IgD-negative memory B cell (primary cell): ENCODE results near the gene FOXL3. TPM values are rescaled to one million over a fixed set of nuclear protein-coding genes. Genes with fewer than 3 reads are reported as not detected.

Experiments
- H3K27ac Mint-ChIP-seq, 3 donors: one replicate each; pipeline ENCODE4 v1.8.0; 2020 to 2022; ENCODE audit warnings: mild to moderate bottlenecking in 3 of 3, mixed read lengths in 3 of 3, moderate library complexity in 1 of 3
- H3K27me3 Mint-ChIP-seq: one replicate; pipeline ENCODE4 v1.8.0; 2021; ENCODE audit warnings: mixed read lengths
- H3K36me3 Mint-ChIP-seq: one replicate; pipeline ENCODE4 v1.8.0; 2020; ENCODE audit warnings: mild to moderate bottlenecking, mixed read lengths
- H3K4me1 Mint-ChIP-seq, 3 donors: one replicate each; pipeline ENCODE4 v1.8.0; 2020 to 2022; ENCODE audit warnings: mixed read lengths in 3 of 3, mild to moderate bottlenecking in 1 of 3
- H3K4me3 Mint-ChIP-seq, 4 donors: one replicate each; pipeline ENCODE4 v1.8.0; 2020 to 2022; ENCODE audit warnings: mild to moderate bottlenecking in 4 of 4, mixed read lengths in 4 of 4, moderate library complexity in 3 of 4
- H3K9me3 Mint-ChIP-seq, 3 donors: one replicate each; pipeline ENCODE4 v1.8.0; 2020 to 2021; ENCODE audit warnings: mixed read lengths in 3 of 3, mild to moderate bottlenecking in 1 of 3
- polyA plus RNA-seq: library from polyadenylated mRNA; unstranded; fragments of 300-500 nt; fragmentation: Illumina TruSeq; gene quantifications from one replicate; pipeline ENCODE4 v1.2.3, GENCODE V29; 2021

FOXL3 gene
- polyA plus RNA-seq, 1 donor from 2014 or later: not detected

DNA sequence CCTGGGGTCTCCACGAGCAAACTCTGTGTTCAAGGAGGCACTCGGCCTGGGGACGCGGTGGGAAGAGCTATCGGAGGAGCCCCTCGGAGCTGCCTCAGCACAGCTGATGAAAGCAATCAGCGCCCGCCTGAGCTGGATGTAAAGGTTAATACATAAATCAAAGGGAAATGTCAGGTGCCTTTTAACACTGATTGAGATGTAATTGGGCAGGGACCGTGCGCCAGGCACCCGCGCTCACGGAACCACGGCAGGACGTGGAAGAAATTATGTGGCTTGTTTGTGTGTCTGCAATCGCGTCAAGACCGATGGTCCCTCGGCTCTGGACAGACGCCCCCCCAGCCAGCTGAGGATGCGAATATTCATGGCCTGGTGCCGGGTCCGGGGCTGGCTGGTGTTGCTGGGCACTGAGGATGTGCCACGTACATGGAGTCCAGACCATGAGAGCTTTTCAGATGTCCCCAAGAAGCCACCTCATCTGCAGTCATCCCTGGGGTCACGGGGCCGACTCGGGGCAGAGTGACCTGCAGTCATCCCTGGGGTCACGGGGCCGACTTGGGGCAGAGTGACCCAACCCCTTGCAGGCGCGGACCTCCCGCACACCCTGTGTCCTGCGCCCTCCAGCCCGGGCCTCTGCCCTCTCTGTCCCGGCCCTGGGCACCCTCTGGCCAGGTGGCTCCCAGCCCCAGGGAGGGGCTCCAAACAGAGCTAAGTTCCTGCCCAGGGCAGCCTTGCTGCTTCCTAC, 15.6 kb downstream of the FOXL3 start:
- Mint-ChIP-seq H3K27me3 (peaks cover 1% of the 10 kb centered on the region), H3K9me3 (peaks cover 4 to 12% (median 6%) of the 10 kb centered on the region in 3 donors), H3K27ac (no peak overlapping the region), H3K4me3 (no peak overlapping the region), H3K4me1 (peaks cover 0 to 2% (median 0%) of the 10 kb centered on the region in 3 donors), H3K36me3 (no peaks in the 10 kb centered on the region)

DNA sequence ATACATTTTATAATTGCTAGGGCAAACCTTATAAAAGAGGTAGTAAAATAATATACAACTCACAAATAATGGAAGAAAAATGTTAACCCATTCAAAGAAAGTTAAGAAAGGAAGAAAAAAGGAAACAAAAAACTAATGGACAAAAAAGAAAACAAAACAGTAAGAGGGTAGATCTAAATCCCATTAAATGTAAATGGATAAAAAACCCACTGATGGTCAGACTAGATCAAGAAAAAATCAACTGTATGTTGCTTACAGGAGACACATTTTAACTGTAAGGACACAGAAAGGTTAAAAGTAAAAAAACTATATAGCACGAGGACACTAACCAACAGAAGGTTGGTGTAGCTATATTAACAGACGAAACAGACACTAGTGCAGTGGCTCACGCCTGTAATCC, 18.0 kb downstream of the FOXL3 start:
- Mint-ChIP-seq H3K27ac (no peak overlapping the region), H3K36me3 (no peaks in the 10 kb centered on the region), H3K27me3 (peaks cover 1% of the 10 kb centered on the region), H3K4me1 (peaks cover 0 to 2% (median 0%) of the 10 kb centered on the region in 3 donors), H3K9me3 (peaks cover 4 to 12% (median 6%) of the 10 kb centered on the region in 3 donors), H3K4me3 (no peak overlapping the region)

DNA sequence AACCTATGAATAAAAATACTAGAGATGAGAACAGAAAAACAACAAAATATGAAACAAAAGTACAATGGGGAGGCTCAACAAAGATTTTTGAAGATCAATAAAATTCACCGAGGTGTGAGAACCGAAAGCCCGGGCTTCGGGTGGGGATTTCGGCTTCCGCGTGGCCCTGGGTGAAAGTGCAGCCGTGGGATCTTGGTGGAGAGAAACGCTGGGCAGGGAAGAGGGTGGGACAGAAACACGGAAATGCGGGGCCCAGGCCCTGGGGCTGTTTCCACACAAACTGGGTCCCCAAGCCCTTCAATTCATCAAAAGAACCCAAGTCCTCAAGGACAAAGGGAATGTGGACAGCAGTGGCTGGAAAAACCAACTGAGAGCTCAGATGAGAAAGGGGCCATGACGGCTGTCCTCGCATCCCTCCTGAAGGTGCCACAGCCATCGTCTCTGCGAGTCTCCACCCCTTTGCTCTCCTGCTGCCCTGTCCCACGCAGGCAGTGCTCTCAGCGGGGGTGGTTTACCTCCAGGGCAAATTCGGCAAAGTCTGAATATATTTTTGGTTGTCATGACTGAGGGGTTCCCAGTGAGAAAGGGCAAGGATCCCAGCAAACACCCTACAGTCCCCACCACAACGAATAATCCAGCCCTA, 19.7 kb downstream of the FOXL3 start:
- Mint-ChIP-seq H3K9me3 (peaks cover 4 to 10% (median 5%) of the 10 kb centered on the region in 3 donors), H3K27ac (no peak overlapping the region), H3K36me3 (no peaks in the 10 kb centered on the region), H3K27me3 (no peaks in the 10 kb centered on the region), H3K4me1 (no peaks in the 10 kb centered on the region), H3K4me3 (no peak overlapping the region)

DNA sequence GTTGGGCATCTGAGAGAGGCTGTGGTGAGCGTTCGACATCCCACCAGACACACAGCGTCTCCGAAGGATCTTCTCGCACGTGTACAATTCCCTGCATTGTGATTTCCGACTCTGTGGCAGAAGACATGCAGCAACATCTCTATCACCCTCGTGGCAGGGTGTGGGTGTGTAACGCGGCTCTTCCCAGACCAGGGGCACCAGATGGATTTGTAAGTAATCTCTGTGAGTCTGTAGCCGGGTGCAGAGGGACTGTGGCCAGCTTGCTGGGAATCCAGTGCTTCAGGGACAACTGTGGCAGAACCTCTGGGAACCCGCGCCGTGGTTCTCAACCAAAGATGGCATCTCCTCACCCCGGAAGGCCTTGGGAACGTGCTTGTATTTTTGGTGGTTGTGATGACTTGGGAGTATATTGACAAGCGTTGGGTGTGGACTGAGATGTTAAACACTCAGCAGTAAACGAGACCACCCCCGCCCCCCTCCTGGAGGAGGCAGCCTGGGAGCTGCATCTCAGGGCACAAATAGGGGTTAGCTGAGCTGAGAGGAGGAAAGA, 21.2 kb downstream of the FOXL3 start:
- Mint-ChIP-seq H3K36me3 (no peaks in the 10 kb centered on the region), H3K27me3 (peaks cover 3% of the 10 kb centered on the region), H3K27ac (no peak overlapping the region), H3K4me3 (no peak overlapping the region), H3K4me1 (no peaks in the 10 kb centered on the region), H3K9me3 (peaks cover 7 to 15% (median 8%) of the 10 kb centered on the region in 3 donors)

DNA sequence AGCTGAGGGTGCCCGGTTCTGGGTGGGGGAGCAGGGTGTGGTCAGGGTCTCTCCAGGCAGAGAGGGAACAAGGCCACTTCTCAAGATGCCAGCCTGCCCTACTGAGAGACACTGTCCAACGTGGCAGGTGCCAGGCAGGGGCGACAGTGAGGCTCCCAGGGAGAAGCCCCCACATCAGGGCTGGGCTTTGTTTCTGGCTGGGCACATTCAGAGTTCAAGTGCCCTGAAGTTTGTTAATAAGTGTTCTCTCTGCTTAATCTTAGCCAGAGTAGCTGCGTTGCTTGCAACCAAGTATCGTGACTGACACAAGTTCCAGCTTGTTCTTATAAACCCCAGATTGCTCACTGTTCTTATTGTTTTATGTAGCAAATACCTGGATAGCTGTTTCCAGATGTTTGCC, 21.8 kb downstream of the FOXL3 start:
- peaks cover 7 to 15% (median 8%) of the 10 kb centered on the region in 3 donors for H3K9me3 Mint-ChIP-seq
- H3K27ac Mint-ChIP-seq: no peak overlapping the region
- H3K36me3 Mint-ChIP-seq: no peaks in the 10 kb centered on the region
- no peaks in the 10 kb centered on the region for H3K4me1 Mint-ChIP-seq
- H3K27me3 Mint-ChIP-seq: peaks cover 3% of the 10 kb centered on the region
- no peak overlapping the region for H3K4me3 Mint-ChIP-seq

DNA sequence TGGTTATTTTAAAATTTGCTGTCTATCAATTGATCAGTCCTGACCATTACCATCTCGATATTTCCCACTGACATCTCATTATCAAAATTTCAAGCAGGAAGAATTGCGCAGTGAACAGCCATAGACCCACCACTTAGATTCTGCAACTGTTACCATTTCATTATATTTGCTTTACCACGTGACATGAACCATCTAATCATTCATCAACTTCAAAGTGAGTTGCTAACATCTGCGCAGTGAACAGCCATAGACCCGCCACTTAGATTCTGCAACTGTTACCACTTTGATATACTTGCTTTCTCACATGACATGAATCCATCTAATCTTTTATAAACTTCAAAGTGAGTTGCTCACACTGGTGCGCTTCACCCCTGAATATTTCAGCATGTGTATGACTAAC, 22.5 kb downstream of the FOXL3 start:
- no peaks in the 10 kb centered on the region for H3K4me1 Mint-ChIP-seq
- no peaks in the 10 kb centered on the region for H3K36me3 Mint-ChIP-seq
- H3K4me3 Mint-ChIP-seq: no peak overlapping the region
- H3K9me3 Mint-ChIP-seq: peaks cover 5 to 15% (median 8%) of the 10 kb centered on the region in 3 donors
- H3K27me3 Mint-ChIP-seq: peaks cover 3% of the 10 kb centered on the region
- no peak overlapping the region for H3K27ac Mint-ChIP-seq

DNA sequence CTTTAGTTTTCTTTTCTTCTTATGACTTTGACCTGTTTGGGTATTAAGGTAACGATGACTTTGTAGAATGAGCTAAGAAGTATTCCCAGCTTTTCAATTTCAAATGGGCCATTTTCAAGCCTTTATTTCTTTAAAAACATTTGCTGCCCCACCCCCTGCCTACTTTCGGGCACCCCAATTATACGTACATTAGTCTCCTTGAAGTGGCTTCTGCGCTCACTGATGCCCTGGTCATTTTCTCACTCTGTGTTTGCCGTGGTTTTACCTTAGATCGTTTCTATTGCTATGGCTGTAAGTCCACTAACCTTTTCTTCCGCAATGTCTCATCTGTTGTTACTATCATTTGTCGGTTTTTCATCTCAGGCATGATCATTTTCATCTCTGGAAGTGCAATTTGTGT, 24.9 kb downstream of the FOXL3 start:
- peaks cover 13% of the 10 kb centered on the region for H3K27me3 Mint-ChIP-seq
- H3K9me3 Mint-ChIP-seq: peaks cover 3 to 6% (median 4%) of the 10 kb centered on the region in 3 donors
- H3K27ac Mint-ChIP-seq: no peak overlapping the region
- peaks cover 1% of the 10 kb centered on the region for H3K36me3 Mint-ChIP-seq
- H3K4me3 Mint-ChIP-seq: no peak overlapping the region
- H3K4me1 Mint-ChIP-seq: no peaks in the 10 kb centered on the region

DNA sequence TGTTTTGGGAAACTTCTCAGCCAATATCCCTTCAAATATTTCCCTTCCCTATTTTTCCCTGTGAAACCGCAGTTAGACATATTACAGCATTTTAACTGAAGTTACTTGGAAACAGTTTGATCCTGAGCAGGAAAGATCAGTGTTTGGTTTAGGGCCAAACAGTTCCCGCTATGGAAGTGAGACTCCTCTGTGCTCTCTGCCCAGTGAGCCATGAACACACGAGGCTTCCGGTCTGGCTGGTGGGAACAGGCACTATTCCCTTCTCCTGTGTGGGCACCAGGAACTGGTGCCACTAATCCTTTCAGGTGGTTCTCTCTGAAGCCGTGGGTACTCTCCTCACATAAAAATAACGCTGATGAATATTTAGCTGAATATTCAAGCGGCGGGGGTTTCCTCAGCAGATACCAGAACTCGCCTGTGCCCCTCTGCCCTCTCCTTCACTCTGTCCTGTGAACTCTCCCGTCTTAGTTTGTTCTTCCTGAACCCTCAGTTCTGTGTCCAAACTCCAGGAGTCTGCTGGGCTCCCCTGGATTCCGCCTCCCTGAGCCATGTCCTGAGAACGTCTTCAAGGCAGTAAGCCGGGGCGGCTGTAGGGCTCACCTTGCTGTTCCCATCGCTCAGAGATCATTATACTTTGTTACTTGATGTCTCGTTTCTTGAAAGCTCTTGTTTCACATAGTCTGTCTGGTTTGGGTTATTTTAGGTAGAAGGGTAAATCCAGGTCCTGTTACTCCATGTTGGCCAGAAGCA, 25.7 kb downstream of the FOXL3 start:
- Mint-ChIP-seq H3K4me1 (no peaks in the 10 kb centered on the region), H3K4me3 (peak overlapping the region in 1 of 4 donors; percentile 11), H3K36me3 (peaks cover 1% of the 10 kb centered on the region), H3K9me3 (peaks cover 3 to 6% (median 4%) of the 10 kb centered on the region in 3 donors), H3K27ac (peak overlapping the region in 1 of 3 donors; percentile 20), H3K27me3 (peaks cover 13% of the 10 kb centered on the region)

DNA sequence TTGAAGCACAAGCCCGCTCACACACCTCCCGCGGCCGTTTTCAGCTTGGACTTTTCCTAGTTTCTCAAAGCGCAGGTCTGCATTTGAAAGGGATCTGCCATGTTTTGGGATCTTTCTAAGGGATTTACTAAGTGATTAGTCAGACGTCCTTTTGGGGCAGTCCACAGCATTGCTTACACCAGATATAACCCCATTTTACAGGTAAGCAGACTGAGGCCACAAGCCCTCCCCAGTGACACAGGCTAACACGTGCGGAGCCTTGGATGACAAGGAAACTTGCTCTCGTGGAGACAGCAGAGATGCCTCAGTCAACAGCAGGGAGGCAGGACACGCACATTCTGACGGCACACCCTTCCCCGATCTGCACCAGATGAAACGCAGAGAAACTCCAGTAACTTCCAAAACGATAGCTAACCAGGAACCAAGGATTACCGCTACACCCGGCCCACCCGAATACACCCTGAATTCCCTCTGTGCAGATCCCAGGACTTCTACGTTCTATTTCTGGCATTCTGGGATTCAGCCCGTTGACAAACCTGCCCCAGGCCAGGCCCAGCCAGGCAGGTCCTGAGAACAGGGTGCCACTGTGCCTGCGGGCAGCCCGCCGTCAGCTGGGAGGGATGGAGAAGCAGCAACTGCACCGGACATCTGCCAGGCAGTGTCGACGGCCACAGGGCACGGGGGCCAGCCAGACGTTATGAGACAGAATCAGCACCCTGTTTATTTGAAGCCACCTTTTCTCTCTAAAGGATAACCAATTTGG, 27.9 kb downstream of the FOXL3 start:
- no peaks in the 10 kb centered on the region for H3K4me1 Mint-ChIP-seq
- H3K27ac Mint-ChIP-seq: no peak overlapping the region
- H3K9me3 Mint-ChIP-seq: peaks cover 3 to 6% (median 4%) of the 10 kb centered on the region in 3 donors
- H3K4me3 Mint-ChIP-seq: no peak overlapping the region
- H3K27me3 Mint-ChIP-seq: peaks cover 13% of the 10 kb centered on the region
- peaks cover 1% of the 10 kb centered on the region for H3K36me3 Mint-ChIP-seq

DNA sequence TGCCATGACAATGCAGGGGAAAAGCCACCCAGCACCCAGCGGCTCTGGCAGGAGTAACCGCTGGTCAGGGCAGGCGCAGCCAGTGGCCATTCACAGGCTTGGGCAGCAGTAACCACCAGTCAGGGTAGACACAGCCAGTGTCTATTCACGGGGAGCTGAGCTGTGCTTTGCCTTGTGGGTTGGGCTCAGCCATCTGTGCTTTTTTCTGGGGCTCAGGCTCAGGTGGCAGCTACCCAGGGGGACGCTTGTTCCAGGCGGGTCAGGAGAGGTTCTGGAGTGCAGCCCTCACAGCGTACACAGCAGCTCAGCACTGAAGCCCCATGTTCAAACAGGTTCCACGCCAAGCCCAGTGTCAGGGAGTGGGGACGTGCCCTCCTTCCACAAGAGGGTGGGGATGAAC, 28.5 kb downstream of the FOXL3 start:
- Mint-ChIP-seq H3K4me3 (no peak overlapping the region), H3K9me3 (peaks cover 3 to 6% (median 4%) of the 10 kb centered on the region in 3 donors), H3K4me1 (no peaks in the 10 kb centered on the region), H3K36me3 (peaks cover 1% of the 10 kb centered on the region), H3K27ac (no peak overlapping the region), H3K27me3 (peaks cover 13% of the 10 kb centered on the region)

DNA sequence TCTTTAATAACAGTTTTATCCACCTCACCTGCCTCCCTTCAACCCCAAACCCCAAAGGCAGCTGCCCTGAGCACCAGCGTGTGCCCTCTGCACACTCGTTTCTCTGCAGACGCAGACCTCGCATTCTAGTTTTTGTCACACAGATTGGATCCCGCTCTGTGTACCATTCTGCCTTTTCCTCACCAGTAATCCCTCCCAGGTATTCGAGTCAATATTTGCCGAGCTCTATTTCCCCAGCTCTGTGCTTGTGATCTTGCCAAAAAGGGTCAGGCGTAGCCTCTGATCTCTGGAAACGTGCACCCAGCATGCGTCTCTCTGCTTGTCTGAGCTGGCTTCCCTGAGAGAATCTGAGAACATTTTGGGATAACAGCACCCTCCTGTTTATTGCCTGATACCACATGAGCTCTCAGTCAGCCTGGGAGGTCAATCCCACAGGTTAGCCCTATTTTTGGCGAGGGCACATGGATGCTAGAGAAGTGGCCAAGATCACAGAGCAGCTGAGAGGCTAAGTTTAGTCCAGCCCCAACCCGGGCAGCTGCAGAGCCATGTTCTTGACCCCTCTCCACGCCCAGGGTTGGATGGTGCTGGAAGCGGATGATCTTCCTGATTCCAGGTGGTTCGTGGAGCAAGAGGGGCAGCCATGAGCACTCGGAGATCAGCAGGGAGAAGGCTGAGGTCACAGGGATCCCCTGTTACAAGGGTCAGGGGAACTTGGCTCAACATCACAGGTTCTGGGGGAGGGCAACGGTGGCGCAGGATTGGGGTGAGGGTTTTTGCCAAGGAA, 29.1 kb downstream of the FOXL3 start:
- no peak overlapping the region for H3K27ac Mint-ChIP-seq
- H3K9me3 Mint-ChIP-seq: peaks cover 3 to 6% (median 4%) of the 10 kb centered on the region in 3 donors

DNA sequence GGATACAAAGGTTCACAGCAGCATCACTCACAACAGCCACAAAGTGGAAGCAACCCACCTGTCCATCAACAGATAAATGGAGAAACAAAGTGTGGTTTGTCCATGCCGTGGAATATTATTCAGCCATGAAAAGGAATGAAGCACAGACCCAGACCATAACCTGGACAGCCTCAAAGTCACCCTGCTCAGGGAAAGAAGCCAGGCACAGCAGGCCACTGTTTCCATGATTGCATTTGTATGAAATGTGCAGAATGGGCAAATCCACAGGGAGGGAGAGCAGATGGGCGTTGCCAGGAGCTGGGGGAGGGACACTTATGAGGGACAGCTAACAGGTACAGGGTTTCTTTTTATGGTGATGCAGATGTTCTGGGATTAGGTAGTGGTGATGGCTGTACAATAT, 30.3 kb downstream of the FOXL3 start:
- Mint-ChIP-seq H3K27ac (no peak overlapping the region), H3K9me3 (no peaks in the 10 kb centered on the region), H3K36me3 (peaks cover 1% of the 10 kb centered on the region), H3K27me3 (peaks cover 13% of the 10 kb centered on the region), H3K4me3 (peak overlapping the region in 1 of 4 donors; percentile 49), H3K4me1 (peaks cover 0 to 1% (median 0%) of the 10 kb centered on the region in 3 donors)

More for the DNA sequence above, 29.1 kb downstream of the FOXL3 start:
- peaks cover 0 to 1% (median 0%) of the 10 kb centered on the region in 3 donors for H3K4me1 Mint-ChIP-seq
- no peak overlapping the region for H3K4me3 Mint-ChIP-seq
- H3K36me3 Mint-ChIP-seq: peaks cover 1% of the 10 kb centered on the region
- H3K27me3 Mint-ChIP-seq: peaks cover 13% of the 10 kb centered on the region

DNA sequence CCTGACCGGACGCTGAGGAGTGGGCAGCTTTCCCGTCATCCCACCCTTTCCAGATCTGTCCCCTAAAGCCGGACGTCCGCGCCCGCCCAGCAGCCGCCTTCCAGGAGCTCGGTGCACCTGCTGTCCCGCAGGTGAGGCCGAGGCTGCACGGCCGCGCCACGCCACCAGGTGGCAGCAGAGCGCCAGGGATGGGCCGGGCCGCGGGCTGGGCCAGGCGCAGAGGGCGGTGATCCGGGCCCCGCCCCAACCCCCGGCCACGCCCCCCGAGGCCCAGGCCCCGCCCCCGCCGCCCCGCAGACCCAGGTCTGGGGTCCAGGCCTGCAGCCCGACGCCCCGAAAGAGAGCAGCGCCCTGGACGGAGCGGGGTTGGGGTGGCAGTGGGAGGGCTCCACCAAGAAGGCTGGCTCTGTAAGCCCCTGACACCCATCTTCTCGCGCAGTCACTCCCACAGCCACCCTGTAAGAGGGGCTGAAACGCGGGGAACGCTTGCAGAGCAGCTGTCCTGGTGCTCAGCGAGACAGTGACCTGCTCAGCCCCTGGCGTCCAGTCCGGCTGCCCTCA, 32.2 kb downstream of the FOXL3 start:
- peaks cover 10% of the 10 kb centered on the region for H3K27me3 Mint-ChIP-seq
- peak overlapping the region in 1 of 4 donors; percentile 47 for H3K4me3 Mint-ChIP-seq
- no peak overlapping the region for H3K27ac Mint-ChIP-seq
- peaks cover 0 to 2% (median 1%) of the 10 kb centered on the region in 3 donors for H3K4me1 Mint-ChIP-seq
- H3K36me3 Mint-ChIP-seq: peaks cover 1% of the 10 kb centered on the region
- H3K9me3 Mint-ChIP-seq: no peaks in the 10 kb centered on the region
